Right atrium auricular region (tissue), 2 donors: ENCODE data around the gene EFL1. TPM values are rescaled to one million over a fixed set of nuclear protein-coding genes. Genes with fewer than 3 reads are reported as not detected.

Experiments
- DNase-seq: peaks from one replicate; pipeline ENCODE4 v3.0.0-alpha.2; 2019; ENCODE audit warnings: low spot score
- H3K27ac ChIP-seq, 2 donors: fragments of 200-600 bp; sonication (generic); 1 replicate in 1 of 2; 2 replicates in 1 of 2; pipeline ENCODE4 v1.5.1; 2016 to 2019
- H3K27me3 ChIP-seq, 2 donors: fragments of 200-600 bp; sonication (generic); one replicate each; pipeline versions ENCODE4 v1.5.1 to v1.6.0; 2017 to 2019
- H3K36me3 ChIP-seq: fragments of 200-600 bp; sonication (generic); one replicate; pipeline ENCODE4 v1.5.1; 2016
- H3K4me1 ChIP-seq, 2 donors: fragments of 200-600 bp; sonication (generic); one replicate each; pipeline versions ENCODE4 v1.5.1 to v1.6.0; 2017 to 2019
- H3K4me3 ChIP-seq, 2 donors: fragments of 200-600 bp; sonication (generic); 1 replicate in 1 of 2; 2 replicates in 1 of 2; pipeline ENCODE4 v1.5.1; 2017 to 2019; ENCODE audit warnings: mild to moderate bottlenecking in 1 of 2, moderate library complexity in 1 of 2
- H3K9me3 ChIP-seq, 2 donors: fragments of 200-600 bp; sonication (generic); one replicate each; pipeline ENCODE4 v1.5.1; 2019
- total RNA-seq, 2 donors: library from RNA; depleted of rRNA; stranded (reverse); fragments of >200 nt; gene quantifications; one replicate each; pipeline ENCODE4 v1.1.0, GENCODE V29; 2016
- TF ChIP-seq, protein P1 (sequence below), 2 donors: fragments of 200-600 bp; sonication (generic); IDR thresholded peaks; one replicate each; pipeline ENCODE4 v1.5.1; 2019; ENCODE audit warnings: antibody characterized with exemption in 2 of 2

EFL1 gene
- total RNA-seq, 2 donors from 2014 or later: 11.0 to 14.2 TPM

GRCh38 chr15:82140886-82141285 is 121.6 kb downstream of the EFL1 start:
- H3K36me3 ChIP-seq: peaks cover 18% of the 10 kb centered on the region
- no peak for DNase-seq

GRCh38 chr15:82139823-82140268 is 122.7 kb downstream of the EFL1 start:
- Histone ChIP-seq H3K27me3 (no peaks in the 10 kb centered on the region), H3K9me3 (no peaks in the 10 kb centered on the region), H3K4me3 (no peak overlapping the region), H3K27ac (no peak overlapping the region), H3K36me3 (peaks cover 18% of the 10 kb centered on the region), H3K4me1 (no peaks in the 10 kb centered on the region)
- DNase-seq: no peak
- TF ChIP-seq, protein P1, sequence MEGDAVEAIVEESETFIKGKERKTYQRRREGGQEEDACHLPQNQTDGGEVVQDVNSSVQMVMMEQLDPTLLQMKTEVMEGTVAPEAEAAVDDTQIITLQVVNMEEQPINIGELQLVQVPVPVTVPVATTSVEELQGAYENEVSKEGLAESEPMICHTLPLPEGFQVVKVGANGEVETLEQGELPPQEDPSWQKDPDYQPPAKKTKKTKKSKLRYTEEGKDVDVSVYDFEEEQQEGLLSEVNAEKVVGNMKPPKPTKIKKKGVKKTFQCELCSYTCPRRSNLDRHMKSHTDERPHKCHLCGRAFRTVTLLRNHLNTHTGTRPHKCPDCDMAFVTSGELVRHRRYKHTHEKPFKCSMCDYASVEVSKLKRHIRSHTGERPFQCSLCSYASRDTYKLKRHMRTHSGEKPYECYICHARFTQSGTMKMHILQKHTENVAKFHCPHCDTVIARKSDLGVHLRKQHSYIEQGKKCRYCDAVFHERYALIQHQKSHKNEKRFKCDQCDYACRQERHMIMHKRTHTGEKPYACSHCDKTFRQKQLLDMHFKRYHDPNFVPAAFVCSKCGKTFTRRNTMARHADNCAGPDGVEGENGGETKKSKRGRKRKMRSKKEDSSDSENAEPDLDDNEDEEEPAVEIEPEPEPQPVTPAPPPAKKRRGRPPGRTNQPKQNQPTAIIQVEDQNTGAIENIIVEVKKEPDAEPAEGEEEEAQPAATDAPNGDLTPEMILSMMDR (IDR thresholded peaks at IDR 0.05): peak; percentile 70 to 86

More at GRCh38 chr15:82140886-82141285, 121.6 kb downstream of the EFL1 start:
- H3K27ac ChIP-seq: no peak overlapping the region
- H3K27me3 ChIP-seq: no peaks in the 10 kb centered on the region
- H3K4me1 ChIP-seq: no peaks in the 10 kb centered on the region
- no peaks in the 10 kb centered on the region for H3K9me3 ChIP-seq
- TF ChIP-seq, protein P1 (IDR thresholded peaks at IDR 0.05): no peak
- H3K4me3 ChIP-seq: no peak overlapping the region

DNA sequence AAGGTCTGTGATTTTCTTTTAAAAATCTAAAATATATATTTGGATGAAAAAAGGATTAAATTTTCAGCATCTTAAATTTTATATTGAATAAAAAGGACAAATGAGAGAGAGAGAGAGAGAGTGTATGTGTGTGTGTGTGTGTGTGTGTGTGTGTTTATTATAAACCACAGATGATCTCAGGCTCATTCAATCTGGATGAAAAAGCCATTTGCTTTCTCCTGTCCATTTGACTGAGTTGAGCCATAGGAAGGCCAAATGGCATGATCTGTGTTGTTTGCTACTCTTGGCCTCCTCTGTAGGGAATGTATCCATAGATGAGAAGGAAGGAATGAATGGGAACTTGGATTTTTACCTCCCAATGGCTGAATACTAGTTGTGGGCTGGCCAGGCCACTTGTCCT is 124.2 kb downstream of the EFL1 start:
- Histone ChIP-seq H3K9me3 (no peaks in the 10 kb centered on the region), H3K27me3 (no peaks in the 10 kb centered on the region), H3K36me3 (peaks cover 18% of the 10 kb centered on the region), H3K4me3 (no peak overlapping the region), H3K27ac (no peak overlapping the region), H3K4me1 (no peaks in the 10 kb centered on the region)
- no peak for DNase-seq
- TF ChIP-seq, protein P1 (IDR thresholded peaks at IDR 0.05): no peak

DNA sequence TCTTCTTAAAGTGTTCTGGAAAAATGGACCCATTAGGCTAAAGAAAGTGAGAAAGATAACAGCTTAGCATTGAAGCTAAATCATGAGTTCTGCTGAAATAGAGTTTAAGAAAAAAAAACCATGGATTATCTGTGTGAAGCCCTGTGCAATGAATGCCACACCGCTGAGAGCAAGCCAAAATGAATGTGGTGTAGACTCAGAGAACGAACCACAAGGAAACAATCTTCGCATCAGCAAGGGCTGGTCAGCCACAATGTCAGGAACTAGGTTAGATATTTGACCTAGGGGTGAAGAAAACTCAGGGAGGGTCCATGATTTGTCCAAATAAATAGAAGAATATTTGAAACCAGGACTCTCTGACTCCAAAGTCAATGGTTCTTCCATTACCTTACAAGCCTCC is 125.3 kb downstream of the EFL1 start:
- Histone ChIP-seq H3K9me3 (no peaks in the 10 kb centered on the region), H3K4me3 (no peak overlapping the region), H3K36me3 (peaks cover 18% of the 10 kb centered on the region), H3K27ac (no peak overlapping the region), H3K27me3 (no peaks in the 10 kb centered on the region), H3K4me1 (no peaks in the 10 kb centered on the region)
- TF ChIP-seq, protein P1 (IDR thresholded peaks at IDR 0.05): no peak
- no peak for DNase-seq

DNA sequence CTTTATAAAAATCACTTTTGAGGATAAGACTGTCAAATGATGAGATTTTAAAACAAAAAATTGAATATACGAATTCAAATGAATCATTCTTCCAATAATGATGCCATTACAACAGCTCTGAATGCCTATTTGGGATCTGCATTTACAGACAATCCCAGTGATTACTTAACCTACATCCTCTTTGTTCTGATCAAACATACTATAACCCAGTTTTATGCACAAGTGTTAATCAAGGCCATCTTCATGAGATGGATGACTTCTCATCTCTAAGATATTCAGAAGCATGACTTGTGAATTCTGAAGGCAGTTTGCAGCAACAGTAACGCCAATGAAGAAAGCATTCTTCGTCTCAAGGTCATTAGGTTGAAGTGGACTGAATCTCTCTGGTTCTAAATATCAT is 126.4 kb downstream of the EFL1 start:
- H3K4me1 ChIP-seq: no peaks in the 10 kb centered on the region
- TF ChIP-seq, protein P1 (IDR thresholded peaks at IDR 0.05): no peak

DNA sequence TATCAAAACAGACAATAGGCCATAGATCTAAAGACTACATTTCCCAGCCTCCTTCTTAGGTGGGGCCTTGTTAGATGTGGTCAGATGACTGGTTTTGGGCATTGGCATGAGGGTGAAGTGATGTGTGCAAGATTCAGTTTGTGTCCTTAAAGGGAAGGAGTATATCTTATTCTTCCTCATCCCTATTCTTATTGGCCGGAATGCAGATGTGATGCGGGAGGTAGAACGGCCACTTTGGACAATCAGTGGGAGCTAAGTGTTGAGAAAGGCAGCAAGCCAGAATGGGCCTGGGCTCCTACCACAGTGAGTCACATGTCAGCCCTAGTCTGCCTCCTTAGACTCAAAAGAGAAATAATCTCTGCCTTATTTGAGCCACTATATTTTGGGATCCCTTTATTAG is 126.9 kb downstream of the EFL1 start:
- H3K4me1 ChIP-seq: no peaks in the 10 kb centered on the region
- H3K9me3 ChIP-seq: no peaks in the 10 kb centered on the region
- no peak for DNase-seq
- no peak overlapping the region for H3K27ac ChIP-seq
- H3K4me3 ChIP-seq: no peak overlapping the region
- H3K36me3 ChIP-seq: peaks cover 18% of the 10 kb centered on the region
- no peaks in the 10 kb centered on the region for H3K27me3 ChIP-seq
- TF ChIP-seq, protein P1 (IDR thresholded peaks at IDR 0.05): no peak

More for the DNA sequence above, 126.4 kb downstream of the EFL1 start:
- Histone ChIP-seq H3K4me3 (no peak overlapping the region), H3K9me3 (no peaks in the 10 kb centered on the region), H3K27me3 (no peaks in the 10 kb centered on the region), H3K36me3 (peaks cover 18% of the 10 kb centered on the region), H3K27ac (no peak overlapping the region)
- DNase-seq: no peak
